ENCODE results near the gene EIF3K.
A peak's percentile ranks its signal among the peaks of the same experiment; 100 is the strongest.

Gene EIF3K

GRCh38 chr19:38647368-38647965 is 28.5 kb downstream of the EIF3K start, which contains the start of gene ACTN4 (continued):
- TF ChIP-seq ZNF645 (tag by site-specific recombination; IDR thresholded peaks at IDR 0.05) (peak; percentile 81; the same call in 1 of the 2 replicates), MZF1 (tag by site-specific recombination; IDR thresholded peaks at IDR 0.05; ENCODE audit: borderline replicate concordance) (no peak), ZNF174 (tag by site-specific recombination; IDR thresholded peaks at IDR 0.05) (no peak), MYNN (tag by site-specific recombination; IDR thresholded peaks at IDR 0.05; ENCODE audit: borderline replicate concordance) (peak; percentile 54; the same call in 1 of the 2 replicates), ZNF366 (tag by site-specific recombination; conservative IDR thresholded peaks at IDR 0.05) (no peak), ZNF292 (tag by site-specific recombination; IDR thresholded peaks at IDR 0.05; ENCODE audit: borderline replicate concordance, low read depth) (no peak), KLF7 (tag by site-specific recombination; IDR thresholded peaks at IDR 0.05; ENCODE audit: borderline replicate concordance) (peak; percentile 80; the same call in 1 of the 2 replicates), ZNF791 (tag by site-specific recombination; IDR thresholded peaks at IDR 0.05) (0 out of 2 replicates have a peak, but pooled peaks have one; percentile 14), ZNF239 (tag by site-specific recombination; IDR thresholded peaks at IDR 0.05) (peak; percentile 72), ZNF768 (tag by site-specific recombination; IDR thresholded peaks at IDR 0.05) (no peak; the same call in 1 of the 2 replicates), ZNF248 (tag by site-specific recombination; IDR thresholded peaks at IDR 0.05) (no peak), ZNF148 (tag by site-specific recombination; IDR thresholded peaks at IDR 0.05; ENCODE audit: borderline replicate concordance) (no peak), ZBTB44 (tag by site-specific recombination; IDR thresholded peaks at IDR 0.05) (no peak), ZNF585B (tag by site-specific recombination; IDR thresholded peaks at IDR 0.05) (no peak), ZNF621 (tag by site-specific recombination; IDR thresholded peaks at IDR 0.05) (no peak), ZNF639 (tag by site-specific recombination; IDR thresholded peaks at IDR 0.05) (peak; percentile 61; the same call in 1 of the 2 replicates), ZNF623 (tag by site-specific recombination; IDR thresholded peaks at IDR 0.05) (0 out of 2 replicates have a peak, but pooled peaks have one; percentile 12), PRDM4 (tag by site-specific recombination; IDR thresholded peaks at IDR 0.05) (peak; percentile 62; the same call in 1 of the 2 replicates), ZSCAN18 (tag by site-specific recombination; IDR thresholded peaks at IDR 0.05) (peak; percentile 68), ZNF518A (tag by site-specific recombination; conservative IDR thresholded peaks at IDR 0.05; ENCODE audit: low read depth) (no peak; the same call in 1 of the 2 replicates), ZNF169 (tag by site-specific recombination; IDR thresholded peaks at IDR 0.05) (peak; percentile 90), SALL2 (tag by site-specific recombination; IDR thresholded peaks at IDR 0.05; ENCODE audit: borderline replicate concordance) (no peak), ZNF654 (tag by site-specific recombination; IDR thresholded peaks at IDR 0.05; ENCODE audit: low read depth) (no peak)

Data from HEK293 (cell line).